Gastroesophageal sphincter (tissue), 3 donors: ENCODE data around the gene SLC22A5.

Experiments used
- CTCF ChIP-seq, 4 experiments: fragments of 200-600 bp in 2 of 4; fragments of 450-650 bp in 2 of 4; sonication (generic) in 1 of 4; IDR thresholded peaks; one replicate each; pipeline ENCODE4 v1.5.1; 2017 to 2019; ENCODE audit warnings: antibody characterized with exemption in 4 of 4, mild to moderate bottlenecking in 2 of 4, moderate library complexity in 2 of 4
- POLR2A ChIP-seq, 2 donors: fragments of 450-650 bp; IDR thresholded peaks; one replicate each; pipeline ENCODE4 v1.6.1; 2017; ENCODE audit warnings: antibody characterized with exemption in 2 of 2, mild to moderate bottlenecking in 2 of 2, moderate library complexity in 1 of 2

DNA sequence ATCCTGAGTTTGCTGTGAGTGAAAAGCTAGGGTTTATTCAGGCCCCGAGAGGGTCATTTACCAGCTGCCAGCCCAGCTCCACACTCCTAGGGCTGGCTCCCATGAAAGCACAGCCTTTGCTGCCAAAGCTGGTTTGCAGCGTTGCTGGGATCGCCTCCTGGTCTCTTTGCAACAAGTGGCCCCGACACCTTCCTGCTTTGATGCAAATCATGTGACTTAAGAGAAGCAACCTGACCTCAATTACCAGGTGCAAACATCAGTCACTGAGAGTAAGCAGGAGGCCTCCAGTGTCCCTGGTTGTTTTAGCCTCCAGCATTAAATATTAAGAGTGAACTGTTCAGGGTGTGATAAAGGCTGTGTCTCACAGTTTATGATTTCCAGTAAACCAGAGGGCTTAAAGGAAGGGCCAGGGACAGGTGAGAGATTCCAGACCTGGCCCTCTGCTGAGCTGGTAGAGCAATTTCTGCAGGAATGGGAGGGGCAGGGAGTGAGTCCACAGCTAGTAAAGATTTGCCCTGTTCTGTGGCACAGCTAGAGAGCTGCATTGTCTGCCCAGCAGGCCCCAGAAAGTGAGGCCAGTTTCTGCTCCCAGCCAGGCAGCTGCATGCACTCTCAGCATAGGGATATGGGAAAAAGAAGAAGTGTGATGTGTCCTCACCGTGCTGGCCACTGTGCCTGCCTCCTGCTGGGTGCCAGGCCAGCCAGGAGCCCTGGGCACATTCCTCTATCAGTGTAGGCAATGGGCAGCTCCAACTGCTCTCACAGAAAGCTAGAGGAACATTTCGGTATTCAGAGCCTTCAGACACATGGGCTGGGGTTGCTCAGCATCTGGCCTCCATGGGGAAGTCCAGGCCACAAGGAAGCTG is 58.0 kb downstream of the SLC22A5 start:
- TF ChIP-seq CTCF (IDR thresholded peaks at IDR 0.05) (peak in 1 of 4 experiments; percentile 9), POLR2A (IDR thresholded peaks at IDR 0.05) (no peak)
